GM18858 (cell line): ENCODE data around the gene FIGNL2.

ENCODE experiments used
- ATAC-seq: cut with Tn5 transposase; IDR thresholded peaks from one replicate; pipeline ENCODE4 v1.9.1; 2021; ENCODE audit not compliant: unreplicated experiment

The FIGNL2 gene

GRCh38 chr12:51874486-51874885 is 26.0 kb upstream of the FIGNL2 start:
- no peak for ATAC-seq

- no peak for ATAC-seq
Observed at GRCh38 chr12:51874000-51874399, 25.5 kb upstream of the FIGNL2 start.

GRCh38 chr12:51873251-51873994 is 24.9 kb upstream of the FIGNL2 start:
- no peak for ATAC-seq

- ATAC-seq = no peak
Observed at GRCh38 chr12:51872689-51872981, 24.1 kb upstream of the FIGNL2 start.

GRCh38 chr12:51871918-51872688 is 23.6 kb upstream of the FIGNL2 start:
- no peak for ATAC-seq

- no peak for ATAC-seq
Observed at GRCh38 chr12:51871126-51871525, 22.6 kb upstream of the FIGNL2 start.

- no peak for ATAC-seq
Observed at GRCh38 chr12:51870504-51870903, 22.0 kb upstream of the FIGNL2 start.

GRCh38 chr12:51869931-51870330 is 21.4 kb upstream of the FIGNL2 start:
- ATAC-seq = no peak

GRCh38 chr12:51869496-51869865 is 21.0 kb upstream of the FIGNL2 start:
- ATAC-seq = no peak

- no peak for ATAC-seq
Observed at GRCh38 chr12:51868821-51869495, 20.4 kb upstream of the FIGNL2 start.

- no peak for ATAC-seq
Observed at GRCh38 chr12:51867796-51868428, 19.4 kb upstream of the FIGNL2 start.

GRCh38 chr12:51867371-51867770 is 18.9 kb upstream of the FIGNL2 start:
- ATAC-seq = no peak

- ATAC-seq = no peak
Observed at GRCh38 chr12:51866762-51867161, 18.2 kb upstream of the FIGNL2 start.

GRCh38 chr12:51866324-51866723 is 17.8 kb upstream of the FIGNL2 start:
- no peak for ATAC-seq

- no peak for ATAC-seq
Observed at GRCh38 chr12:51865757-51866270, 17.3 kb upstream of the FIGNL2 start.

- ATAC-seq = no peak
Observed at GRCh38 chr12:51864833-51865670, 16.5 kb upstream of the FIGNL2 start.

GRCh38 chr12:51863933-51864832 is 15.7 kb upstream of the FIGNL2 start:
- no peak for ATAC-seq

GRCh38 chr12:51863363-51863932 is 14.9 kb upstream of the FIGNL2 start:
- no peak for ATAC-seq

- ATAC-seq = no peak
Observed at GRCh38 chr12:51862947-51863346, 14.4 kb upstream of the FIGNL2 start.
